GM18505 (cell line): ENCODE results near the gene PIK3CD.
"Not testable (repeated sequence)": the region's sequence is repeated elsewhere in the genome, so short reads cannot be mapped to it uniquely, and the experiment has no call there.

Source experiments
- ATAC-seq: cut with Tn5 transposase; IDR thresholded peaks from one replicate; pipeline ENCODE4 v1.9.1; 2021; ENCODE audit not compliant: unreplicated experiment
- POLR2A ChIP-seq: IDR thresholded peaks from 4 replicates; pipeline ENCODE4 v1.6.1; 2011; ENCODE audit warnings: borderline replicate concordance; ENCODE audit not compliant: insufficient read depth, insufficient read length; ENCODE audit errors: extremely low read depth

PIK3CD gene

DNA sequence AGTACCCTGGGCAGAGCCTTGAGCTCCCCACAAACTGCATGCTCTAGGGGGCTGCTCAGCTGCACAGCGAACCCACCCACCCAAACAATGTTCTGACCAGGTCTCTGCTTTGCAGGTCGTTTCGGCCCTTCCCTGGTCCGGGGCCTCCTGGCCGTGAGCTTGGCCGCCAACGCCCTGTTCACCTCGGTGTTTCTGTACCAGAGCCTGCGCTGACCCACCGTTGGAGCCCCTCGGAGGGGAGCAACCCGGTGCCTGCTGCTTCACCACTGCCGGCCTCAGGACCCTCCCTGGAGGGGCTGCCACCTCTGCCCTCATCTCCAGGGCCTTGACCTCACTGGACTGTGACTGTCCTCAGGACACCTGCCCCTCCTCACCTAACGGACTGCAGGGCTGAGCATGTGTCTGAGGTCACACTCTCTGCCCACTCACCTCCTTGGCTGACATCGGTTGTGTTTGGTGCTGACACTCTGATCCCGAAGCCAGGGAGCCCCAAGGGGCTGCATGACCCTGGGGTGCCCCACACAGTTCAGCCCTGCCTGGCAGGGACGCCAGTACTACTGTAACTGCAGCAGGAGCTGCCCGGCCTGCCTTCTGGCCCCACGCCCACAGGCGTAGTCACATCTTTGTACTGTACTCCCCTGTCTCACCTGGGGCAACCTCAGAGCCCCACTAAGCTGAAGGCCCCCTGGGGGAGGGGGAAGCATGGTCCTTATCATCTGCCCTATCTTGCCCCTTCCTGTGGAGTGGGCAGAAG lies 38.5 kb upstream of the PIK3CD start:
- ATAC-seq, result no peak
- no peak for TF ChIP-seq POLR2A

DNA sequence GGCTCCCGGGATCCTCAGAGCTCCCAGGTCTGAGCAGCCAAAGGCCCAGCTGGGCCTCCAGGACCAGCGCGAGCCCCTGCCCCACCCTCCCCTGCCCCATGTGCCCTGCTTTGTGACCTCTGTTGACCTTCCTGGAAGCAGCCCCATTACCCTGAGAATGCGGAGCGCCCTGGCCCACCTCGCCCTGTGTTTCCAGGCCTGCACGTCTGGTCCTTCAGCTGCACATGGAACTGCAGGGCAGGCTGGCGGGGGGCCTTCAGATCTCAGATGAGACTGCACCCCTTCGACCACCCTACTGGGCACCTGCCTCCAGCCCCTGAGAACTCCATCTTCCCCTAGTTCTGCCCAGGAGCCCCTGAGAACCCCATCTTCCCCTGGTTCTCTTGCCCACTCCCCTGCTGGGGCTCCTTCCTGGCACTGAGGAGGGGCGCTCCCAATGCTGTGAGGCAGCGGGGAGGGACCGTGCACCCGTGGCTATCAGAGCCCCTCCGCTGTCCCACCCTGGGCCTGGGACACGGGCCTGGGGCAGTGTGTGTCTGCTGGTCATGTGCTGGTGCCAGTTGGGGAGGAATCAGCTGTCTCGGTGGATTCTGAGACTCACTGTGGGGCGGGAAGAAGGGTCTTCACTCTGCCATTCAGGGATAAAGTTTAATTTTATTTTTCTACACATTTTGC lies 37.8 kb upstream of the PIK3CD start:
- no peak for ATAC-seq
- no peak for TF ChIP-seq POLR2A

DNA sequence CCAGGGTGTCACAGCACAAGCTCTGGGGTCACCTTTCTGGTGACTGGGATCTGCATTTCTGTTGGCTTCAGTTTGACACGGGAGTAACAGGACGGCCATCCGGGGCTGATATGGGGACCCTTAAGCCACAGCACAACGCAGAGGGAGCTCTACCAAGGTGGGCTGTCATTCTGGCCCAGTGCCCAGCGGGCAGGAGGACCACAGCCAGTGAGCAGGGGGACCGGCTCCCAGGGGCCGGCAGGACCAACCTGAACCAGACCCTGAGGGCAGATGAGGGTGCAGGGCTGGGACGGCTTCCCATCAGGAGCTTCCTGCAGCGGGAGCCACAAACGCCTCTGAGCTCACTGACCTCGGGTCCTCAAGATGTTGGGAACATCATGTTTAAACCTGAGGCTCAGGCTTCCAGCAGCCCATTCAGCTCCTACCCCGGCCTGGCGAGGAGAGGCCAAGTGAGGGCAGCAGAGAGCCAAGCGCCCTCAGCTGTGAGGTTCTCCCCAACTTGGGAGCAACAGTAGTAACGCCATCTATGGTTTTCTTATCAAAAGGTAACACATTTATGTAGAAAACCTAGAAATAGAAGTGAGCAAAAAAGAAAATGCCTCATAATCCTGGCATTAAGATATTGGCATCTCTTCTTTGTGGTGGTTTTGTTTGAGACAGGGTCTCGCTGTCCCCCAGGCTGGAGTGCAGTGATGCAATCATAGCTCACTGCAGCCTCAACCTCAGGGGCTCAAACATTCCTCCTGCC lies 36.0 kb upstream of the PIK3CD start:
- no peak for ATAC-seq
- TF ChIP-seq POLR2A, result no peak

DNA sequence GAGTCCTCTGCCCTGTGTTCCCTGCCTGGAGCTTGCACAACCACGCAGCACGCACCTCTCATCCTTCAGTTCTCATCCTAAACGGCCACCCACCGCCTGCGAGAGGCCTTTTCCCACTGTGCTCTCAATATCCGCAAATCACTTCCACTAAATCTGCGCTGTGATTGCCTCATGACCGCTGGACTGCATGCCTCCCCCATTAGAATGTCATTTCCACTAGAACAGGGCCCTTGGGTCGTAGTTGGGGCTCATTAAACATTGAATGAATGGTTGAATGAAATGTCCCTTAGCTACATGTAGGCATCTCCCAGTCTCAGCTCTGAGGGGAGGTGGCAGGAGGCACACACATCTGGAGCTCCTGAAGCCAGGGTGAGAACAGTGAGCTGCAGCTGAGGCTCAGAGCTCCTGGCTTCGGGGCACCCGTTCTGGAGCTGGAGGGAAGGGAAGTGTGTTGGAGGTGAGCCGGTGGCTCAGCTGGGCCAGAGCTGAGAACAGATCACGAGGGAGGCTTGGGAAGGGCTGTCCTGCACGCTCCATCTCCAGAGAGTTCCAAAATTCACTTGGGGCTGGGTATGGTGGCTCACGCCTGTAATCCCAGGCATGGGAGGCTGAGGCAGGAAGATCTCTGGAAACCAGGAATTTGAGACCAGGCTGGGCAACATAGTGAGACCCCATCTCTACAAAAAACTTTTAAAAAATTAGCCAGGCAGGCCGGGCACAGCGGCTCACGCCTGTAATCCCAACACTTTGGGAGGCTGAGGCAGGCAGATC lies 32.4 kb upstream of the PIK3CD start:
- no peak for TF ChIP-seq POLR2A

DNA sequence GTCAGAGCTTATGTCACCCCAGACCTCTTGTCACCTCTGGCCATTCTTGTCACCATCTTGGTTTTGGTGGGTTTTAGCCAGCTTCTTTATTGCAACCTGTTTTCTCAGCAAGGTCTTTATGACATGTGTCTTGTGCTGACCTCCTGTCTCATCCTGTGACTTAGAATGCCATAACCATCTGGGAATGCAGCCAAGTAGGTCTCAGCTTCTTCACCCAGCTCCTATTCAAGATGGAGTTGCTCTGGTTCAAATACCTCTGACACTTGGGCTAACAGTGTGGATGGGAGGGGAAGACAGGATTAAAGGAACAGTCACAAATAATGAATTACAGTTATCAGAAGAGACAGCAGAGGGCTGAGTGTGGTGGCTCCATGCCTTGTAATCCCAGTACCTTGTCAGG lies 30.5 kb upstream of the PIK3CD start:
- ATAC-seq, result no peak
- TF ChIP-seq POLR2A, result no peak

More for the DNA sequence above, 32.4 kb upstream of the PIK3CD start:
- ATAC-seq, result no peak

DNA sequence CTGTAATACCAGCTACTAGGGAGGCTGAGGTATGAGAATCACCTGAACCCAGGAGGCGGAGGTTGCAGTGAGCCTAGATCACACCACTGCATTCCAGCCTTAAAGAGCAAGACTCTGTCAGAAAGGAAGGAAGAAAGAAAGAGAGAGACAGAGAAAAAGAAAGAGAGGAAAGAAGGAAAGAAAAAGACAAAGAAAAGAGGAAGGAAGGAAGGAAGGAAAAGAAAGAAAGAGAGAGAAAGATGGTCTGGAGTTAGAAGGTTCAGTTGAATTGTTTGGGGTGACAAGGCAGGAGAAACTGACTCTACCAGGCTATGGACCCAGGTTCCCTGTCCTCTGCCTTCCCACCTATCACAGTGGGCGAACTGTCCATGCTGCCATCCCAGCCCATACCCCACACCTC lies 27.4 kb upstream of the PIK3CD start:
- no peak for TF ChIP-seq POLR2A

DNA sequence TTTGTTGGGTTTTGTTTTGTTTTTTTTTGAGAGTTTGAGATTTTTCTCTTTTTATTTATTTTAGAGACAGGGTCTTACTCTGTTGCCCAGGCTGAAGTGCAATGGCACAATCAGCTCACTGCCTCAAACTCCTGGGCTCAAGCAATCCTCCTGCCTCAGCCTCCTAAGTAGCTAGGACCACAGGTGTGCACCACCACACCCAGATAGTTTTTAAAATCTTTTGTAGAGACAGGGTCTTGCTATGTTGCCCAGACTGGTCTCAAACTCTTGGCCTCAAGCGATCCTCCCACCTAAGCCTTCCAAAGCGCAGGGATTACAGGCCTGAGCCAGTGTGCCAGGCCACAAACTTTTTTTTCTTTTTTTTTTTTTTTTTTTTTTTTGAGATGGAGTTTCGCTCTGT lies 26.5 kb upstream of the PIK3CD start:
- ATAC-seq, result not testable (repeated sequence)

More for the DNA sequence above, 27.4 kb upstream of the PIK3CD start:
- ATAC-seq, result no peak

DNA sequence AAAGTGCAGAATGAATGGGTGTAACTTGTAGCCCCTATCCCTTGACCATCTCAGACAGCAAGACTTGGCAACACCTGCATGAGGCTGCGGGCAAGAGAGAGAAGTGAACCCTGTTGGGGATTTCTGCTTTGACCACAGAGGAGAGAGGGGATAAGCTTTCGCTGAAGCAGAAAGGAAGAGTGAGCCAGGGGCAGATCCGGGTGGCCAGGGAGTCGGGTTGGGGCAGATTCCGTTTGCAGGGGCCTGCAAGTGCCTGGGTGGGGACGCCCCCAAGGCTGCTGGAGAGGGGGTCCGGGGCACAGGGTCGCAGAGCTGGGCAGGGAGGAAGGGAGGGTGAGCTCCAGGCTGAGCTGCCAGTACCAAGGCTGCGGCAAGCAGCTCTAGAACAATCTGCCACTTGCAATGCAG lies 25.3 kb upstream of the PIK3CD start:
- ATAC-seq, result peak; percentile 35
- TF ChIP-seq POLR2A, result no peak

DNA sequence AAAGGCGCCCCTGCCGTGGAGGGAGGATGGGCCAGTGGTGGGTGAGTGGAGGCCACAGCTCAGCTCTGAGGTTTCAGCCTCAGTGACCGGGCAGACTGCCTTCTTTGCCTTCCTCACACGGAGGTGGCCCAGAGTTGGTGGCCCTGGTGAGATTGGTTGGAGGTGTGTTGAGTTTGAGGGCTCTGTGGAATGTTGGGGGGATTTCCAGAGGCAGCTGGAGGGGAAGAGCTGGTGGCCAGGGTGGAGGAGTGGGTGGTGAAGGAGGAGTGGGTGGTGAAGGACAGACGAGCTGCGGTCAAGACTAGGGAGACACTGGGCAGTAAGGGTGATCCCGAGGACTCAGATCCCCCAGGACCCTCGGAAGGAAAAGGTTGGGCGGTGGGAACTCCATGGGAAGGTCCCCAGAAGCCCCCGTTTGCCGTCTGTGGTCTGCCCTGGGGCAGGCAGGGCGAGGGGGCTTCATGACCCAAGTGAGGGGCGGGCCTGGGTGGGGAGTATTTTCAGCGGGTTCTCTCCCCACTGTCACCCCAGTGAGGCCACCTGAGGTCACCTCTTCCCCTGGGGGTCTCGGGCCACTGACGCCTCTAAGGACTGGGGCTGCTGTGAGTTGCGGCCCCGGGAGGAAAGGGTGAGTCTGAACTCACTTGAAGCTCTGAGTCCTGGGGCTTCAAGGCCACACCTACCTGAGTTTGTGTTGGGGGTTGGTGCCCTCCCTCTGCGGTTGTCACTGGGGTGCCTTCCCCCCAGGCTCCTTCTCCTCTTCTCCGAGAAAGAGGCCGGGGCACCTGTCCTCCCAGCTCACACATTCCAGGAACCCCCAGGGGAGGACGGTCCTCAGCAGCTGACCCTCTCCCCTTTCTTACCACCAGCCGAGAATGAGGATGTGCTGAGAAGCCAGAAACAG lies 22.7 kb upstream of the PIK3CD start:
- peak; percentile 55 for TF ChIP-seq POLR2A
- ATAC-seq, result no peak

DNA sequence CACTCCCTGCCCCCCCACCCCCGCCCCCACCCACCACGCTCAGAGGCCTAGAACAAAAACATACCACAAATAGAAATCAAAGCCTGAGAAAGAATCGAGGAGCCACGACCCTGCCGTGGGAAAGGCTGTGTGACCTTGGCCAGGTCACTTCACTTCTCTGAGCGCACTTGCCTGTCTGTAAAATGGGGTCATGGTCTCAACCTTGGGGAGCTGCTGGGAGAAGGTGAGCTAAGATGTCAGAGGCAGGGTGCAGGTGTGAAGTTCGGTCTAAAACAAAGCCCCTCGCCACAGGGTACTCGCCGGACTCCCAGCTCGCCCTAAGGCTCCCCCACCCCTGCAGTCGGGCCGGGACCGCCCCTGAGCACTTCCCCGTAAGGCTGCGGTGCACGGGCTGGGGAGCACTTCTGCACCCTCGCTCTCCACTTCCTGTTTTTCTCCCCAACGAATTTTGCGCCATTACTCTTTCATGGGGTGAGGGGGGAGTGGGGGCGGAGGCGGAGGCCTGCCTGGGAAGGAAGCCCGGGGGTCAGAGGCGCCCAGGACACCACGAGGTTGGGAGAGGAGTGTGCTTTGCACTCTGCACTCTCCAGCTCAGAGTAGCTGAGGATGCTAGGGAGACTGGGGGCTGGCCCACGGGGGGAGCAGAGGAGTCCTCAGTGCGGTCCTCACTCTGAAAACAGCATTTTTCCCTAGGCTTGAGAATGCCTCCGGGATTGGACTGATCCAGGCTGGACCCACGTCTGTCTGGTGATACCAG lies 21.9 kb upstream of the PIK3CD start:
- peak; percentile 62 for TF ChIP-seq POLR2A
- ATAC-seq, result no peak

DNA sequence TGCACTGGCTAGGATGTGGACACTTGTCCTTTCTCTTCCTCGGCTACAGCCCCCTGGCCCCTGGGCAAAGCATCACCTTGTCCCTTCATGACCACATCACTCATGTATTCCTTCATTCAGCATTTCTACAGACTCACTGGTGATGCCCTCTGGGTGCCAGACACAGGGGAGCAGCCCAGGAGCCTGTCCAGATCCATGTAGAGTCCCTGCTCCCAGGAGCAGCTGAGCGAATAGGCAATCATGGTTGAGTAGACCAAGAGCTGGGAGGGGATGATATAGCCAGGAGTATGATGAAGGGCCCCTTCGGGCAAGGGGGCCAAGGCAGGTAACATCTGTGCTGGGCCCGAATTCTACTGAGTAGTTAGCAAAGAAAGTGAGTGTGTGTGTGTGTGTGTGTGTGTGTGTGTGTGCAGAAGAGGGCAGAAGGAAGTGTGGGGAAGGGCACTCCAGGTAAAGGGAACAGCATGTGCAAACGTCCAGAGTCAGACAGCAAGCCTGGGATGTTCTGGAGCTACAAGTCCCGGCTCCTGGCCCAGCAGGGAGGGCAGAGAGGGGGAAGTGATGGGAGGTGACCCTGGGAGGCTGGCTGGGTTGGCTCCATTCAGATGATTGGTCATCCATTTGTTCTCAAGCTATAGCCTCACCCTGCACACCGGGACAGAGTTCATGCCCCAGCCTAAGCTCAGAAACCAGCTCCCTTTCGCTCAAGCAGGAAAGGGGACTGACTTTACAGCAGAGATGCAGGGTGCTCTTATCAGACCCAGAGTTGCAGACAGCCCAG lies 21.0 kb upstream of the PIK3CD start:
- TF ChIP-seq POLR2A, result no peak
- no peak for ATAC-seq
